Measurements from ENCODE around the gene NXPH1. TPM values are rescaled to one million over a fixed set of nuclear protein-coding genes. Genes with fewer than 3 reads are reported as not detected.

The NXPH1 gene
- polyA plus RNA-seq, 4 donors = 0.19 TPM; not detected in 3

DNA sequence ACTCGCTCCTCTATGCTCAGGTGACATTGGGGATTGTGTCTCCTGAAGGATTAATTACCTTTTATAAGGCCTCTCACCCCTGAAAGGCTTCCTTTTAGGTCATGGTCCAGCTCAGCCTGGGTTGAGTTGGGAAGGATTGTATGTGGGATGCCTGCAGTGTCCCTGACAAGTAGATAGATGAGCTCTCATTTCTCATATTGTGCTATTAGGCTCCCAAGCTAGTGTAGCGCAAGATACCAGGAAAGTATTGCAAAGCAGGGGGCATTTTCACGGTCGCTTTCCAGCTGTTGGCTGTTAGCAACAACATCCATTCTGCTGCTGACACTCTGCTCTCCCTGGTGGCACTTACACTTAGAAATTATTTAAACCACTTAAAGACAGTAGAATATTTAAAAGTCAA, 31.9 kb downstream of the NXPH1 start:
- WGBS, 3 donors = 78 to 87% (median 85%) methylated on average over 4 of the region's 4 CpGs
- H3K27ac ChIP-seq (ENCODE audit: low read depth in 1 of 3, low read length in 2 of 3) = no peak overlapping the region
- no peaks in the 10 kb centered on the region for H3K36me3 ChIP-seq (ENCODE audit: control insufficient read depth in 3 of 3, insufficient read depth in 2 of 3, low read depth in 1 of 3, low read length in 3 of 3)
- FAIRE-seq (no peak), DNase-seq (no peak)
- no peak overlapping the region for H3K4me3 ChIP-seq (ENCODE audit: low read depth in 1 of 3, low read length in 3 of 3)
- H3K9me3 ChIP-seq (ENCODE audit: control insufficient read depth in 2 of 2, insufficient read depth in 1 of 2, low read depth in 1 of 2, low read length in 1 of 2) = peaks cover 0 to 1% of the 10 kb centered on the region in 2 donors
- no peaks in the 10 kb centered on the region for H3K4me1 ChIP-seq (ENCODE audit: control insufficient read depth in 3 of 3, insufficient read depth in 2 of 3, low read depth in 1 of 3, low read length in 2 of 3)
- H3K27me3 ChIP-seq (ENCODE audit: control insufficient read depth in 3 of 3, insufficient read depth in 3 of 3, low read length in 3 of 3) = no peaks in the 10 kb centered on the region

DNA sequence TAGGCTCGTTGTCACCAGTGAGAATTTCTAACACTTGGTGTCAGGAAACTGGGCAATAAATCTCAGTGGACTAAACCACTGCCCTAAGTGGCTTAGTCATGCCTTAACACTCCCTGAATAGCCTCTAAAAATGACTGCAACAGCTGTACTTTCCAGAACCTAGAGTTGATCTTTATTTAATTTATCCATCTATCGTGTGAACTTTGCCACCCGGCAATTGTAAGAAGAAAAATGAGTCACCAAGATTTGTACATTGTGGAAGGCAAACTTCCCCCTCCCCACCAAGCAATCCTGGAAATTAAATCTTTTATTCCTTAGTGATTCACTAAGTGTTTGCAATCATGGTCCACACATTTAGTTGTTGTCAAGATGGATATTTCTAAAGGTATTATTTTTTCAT, 47.1 kb downstream of the NXPH1 start:
- no peak for DNase-seq
- no peak for FAIRE-seq
- 59 to 69% (median 60%) methylated on average over 3 of the region's 3 CpGs for WGBS, 3 donors
- Histone ChIP-seq H3K4me1 (ENCODE audit: control insufficient read depth in 3 of 3, insufficient read depth in 2 of 3, low read depth in 1 of 3, low read length in 2 of 3) (no peaks in the 10 kb centered on the region), H3K27ac (ENCODE audit: low read depth in 1 of 3, low read length in 2 of 3) (no peak overlapping the region), H3K36me3 (ENCODE audit: control insufficient read depth in 3 of 3, insufficient read depth in 2 of 3, low read depth in 1 of 3, low read length in 3 of 3) (no peaks in the 10 kb centered on the region), H3K4me3 (ENCODE audit: low read depth in 1 of 3, low read length in 3 of 3) (no peak overlapping the region), H3K9me3 (ENCODE audit: control insufficient read depth in 2 of 2, insufficient read depth in 1 of 2, low read depth in 1 of 2, low read length in 1 of 2) (no peaks in the 10 kb centered on the region), H3K27me3 (ENCODE audit: control insufficient read depth in 3 of 3, insufficient read depth in 3 of 3, low read length in 3 of 3) (no peaks in the 10 kb centered on the region)

DNA sequence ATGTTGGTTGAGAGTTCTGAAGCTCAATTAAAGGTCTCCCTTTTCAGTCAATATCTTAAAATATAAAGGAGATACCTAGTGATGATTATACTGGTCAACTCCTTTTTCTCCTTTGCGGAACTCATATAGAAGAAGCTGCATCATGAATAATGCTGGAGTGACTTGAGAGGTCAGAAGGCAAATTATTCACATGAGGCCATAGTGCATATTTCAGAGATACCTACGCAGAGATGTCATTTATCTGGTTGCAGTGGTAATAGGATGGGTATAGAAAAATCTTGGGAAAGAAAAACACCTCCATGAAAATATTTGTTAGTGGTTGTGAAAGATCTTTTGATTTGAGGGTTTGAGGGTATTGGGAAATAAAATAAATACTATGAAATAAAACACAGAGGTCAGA, 47.7 kb downstream of the NXPH1 start:
- DNase-seq = no peak
- no peaks in the 10 kb centered on the region for H3K4me1 ChIP-seq (ENCODE audit: control insufficient read depth in 3 of 3, insufficient read depth in 2 of 3, low read depth in 1 of 3, low read length in 2 of 3)
- no peak overlapping the region for H3K27ac ChIP-seq (ENCODE audit: low read depth in 1 of 3, low read length in 2 of 3)
- no peaks in the 10 kb centered on the region for H3K9me3 ChIP-seq (ENCODE audit: control insufficient read depth in 2 of 2, insufficient read depth in 1 of 2, low read depth in 1 of 2, low read length in 1 of 2)
- WGBS, 3 donors = 74 to 84% (median 76%) methylated on average over 2 of the region's 2 CpGs
- no peak overlapping the region for H3K4me3 ChIP-seq (ENCODE audit: low read depth in 1 of 3, low read length in 3 of 3)
- no peaks in the 10 kb centered on the region for H3K27me3 ChIP-seq (ENCODE audit: control insufficient read depth in 3 of 3, insufficient read depth in 3 of 3, low read length in 3 of 3)
- no peaks in the 10 kb centered on the region for H3K36me3 ChIP-seq (ENCODE audit: control insufficient read depth in 3 of 3, insufficient read depth in 2 of 3, low read depth in 1 of 3, low read length in 3 of 3)
- FAIRE-seq = no peak

DNA sequence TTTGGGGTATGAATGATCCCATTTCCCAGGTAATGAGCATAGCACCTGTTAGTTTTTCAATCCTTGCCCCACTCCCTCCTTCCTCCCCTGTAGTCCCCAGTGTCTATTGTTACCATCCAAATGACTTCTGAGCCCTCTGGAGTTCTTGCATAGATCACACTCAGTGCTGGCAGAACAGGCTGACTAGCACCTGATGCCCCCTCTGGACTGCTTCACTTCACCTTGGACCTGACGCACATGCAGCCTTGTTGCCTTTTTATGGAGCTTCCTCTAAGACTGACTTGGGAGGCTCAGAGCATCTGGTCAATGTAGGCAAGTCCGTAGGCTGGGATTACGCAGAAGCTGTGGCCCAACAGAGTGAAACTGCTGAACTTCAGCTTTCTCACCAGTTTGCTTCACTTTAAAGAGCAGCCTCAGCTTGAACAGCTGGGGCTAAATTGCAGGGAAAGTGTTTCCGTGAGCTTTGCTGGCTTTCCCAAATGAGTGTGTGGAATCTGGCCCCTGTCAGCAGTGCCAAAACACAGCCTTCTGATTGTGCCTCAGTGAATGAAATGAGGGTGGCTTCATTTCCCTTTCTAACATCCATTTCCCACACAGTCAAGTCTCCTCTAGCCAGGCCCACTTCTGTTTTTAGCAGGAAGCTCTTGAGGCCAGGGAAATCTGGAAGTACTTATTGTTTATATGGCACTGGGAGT, 48.5 kb downstream of the NXPH1 start:
- WGBS, 3 donors = 49 to 72% (median 69%) methylated on average over 4 of the region's 4 CpGs
- Histone ChIP-seq H3K36me3 (ENCODE audit: control insufficient read depth in 3 of 3, insufficient read depth in 2 of 3, low read depth in 1 of 3, low read length in 3 of 3) (no peaks in the 10 kb centered on the region), H3K27ac (ENCODE audit: low read depth in 1 of 3, low read length in 2 of 3) (no peak overlapping the region), H3K9me3 (ENCODE audit: control insufficient read depth in 2 of 2, insufficient read depth in 1 of 2, low read depth in 1 of 2, low read length in 1 of 2) (no peaks in the 10 kb centered on the region), H3K4me1 (ENCODE audit: control insufficient read depth in 3 of 3, insufficient read depth in 2 of 3, low read depth in 1 of 3, low read length in 2 of 3) (no peaks in the 10 kb centered on the region), H3K4me3 (ENCODE audit: low read depth in 1 of 3, low read length in 3 of 3) (no peak overlapping the region), H3K27me3 (ENCODE audit: control insufficient read depth in 3 of 3, insufficient read depth in 3 of 3, low read length in 3 of 3) (no peaks in the 10 kb centered on the region)
- FAIRE-seq (no peak), DNase-seq (peak; percentile 1 to 8)

DNA sequence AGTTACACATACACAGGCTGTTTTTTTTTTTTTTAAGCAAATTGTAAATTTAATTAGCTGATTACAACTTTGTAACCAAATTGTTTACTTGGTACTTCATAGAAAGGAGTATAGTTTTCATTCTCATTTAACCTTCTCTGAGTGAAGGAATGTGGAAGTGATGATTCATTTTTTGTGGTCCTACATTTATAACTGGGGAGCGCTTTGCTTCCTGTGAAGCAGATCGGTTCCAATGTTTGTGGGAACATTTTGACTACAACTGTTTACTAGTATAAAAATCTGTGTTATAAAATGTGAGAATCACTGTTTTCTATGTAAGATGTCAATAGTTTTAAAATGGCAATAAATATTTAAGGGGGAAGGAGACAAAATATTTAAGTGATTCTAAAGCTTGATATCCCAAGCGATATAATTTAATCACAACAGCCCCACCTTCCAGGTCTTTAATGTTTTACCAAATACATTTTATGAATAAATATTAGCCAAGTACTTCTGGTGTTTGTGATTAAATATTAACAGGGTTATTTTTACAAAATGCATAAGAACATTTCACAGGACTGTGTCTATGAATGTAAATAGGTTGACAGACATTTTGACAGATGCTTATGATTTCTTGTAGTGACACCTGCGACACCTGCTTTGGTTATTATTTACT, 57.1 kb downstream of the NXPH1 start:
- 78 to 84% (median 82%) methylated on average over 4 of the region's 4 CpGs for WGBS, 3 donors
- Histone ChIP-seq H3K36me3 (ENCODE audit: control insufficient read depth in 3 of 3, insufficient read depth in 2 of 3, low read depth in 1 of 3, low read length in 3 of 3) (no peaks in the 10 kb centered on the region), H3K27me3 (ENCODE audit: control insufficient read depth in 3 of 3, insufficient read depth in 3 of 3, low read length in 3 of 3) (no peaks in the 10 kb centered on the region), H3K4me1 (ENCODE audit: control insufficient read depth in 3 of 3, insufficient read depth in 2 of 3, low read depth in 1 of 3, low read length in 2 of 3) (no peaks in the 10 kb centered on the region), H3K4me3 (ENCODE audit: low read depth in 1 of 3, low read length in 3 of 3) (no peak overlapping the region), H3K9me3 (ENCODE audit: control insufficient read depth in 2 of 2, insufficient read depth in 1 of 2, low read depth in 1 of 2, low read length in 1 of 2) (no peaks in the 10 kb centered on the region), H3K27ac (ENCODE audit: low read depth in 1 of 3, low read length in 2 of 3) (no peak overlapping the region)
- DNase-seq (no peak), FAIRE-seq (no peak)

DNA sequence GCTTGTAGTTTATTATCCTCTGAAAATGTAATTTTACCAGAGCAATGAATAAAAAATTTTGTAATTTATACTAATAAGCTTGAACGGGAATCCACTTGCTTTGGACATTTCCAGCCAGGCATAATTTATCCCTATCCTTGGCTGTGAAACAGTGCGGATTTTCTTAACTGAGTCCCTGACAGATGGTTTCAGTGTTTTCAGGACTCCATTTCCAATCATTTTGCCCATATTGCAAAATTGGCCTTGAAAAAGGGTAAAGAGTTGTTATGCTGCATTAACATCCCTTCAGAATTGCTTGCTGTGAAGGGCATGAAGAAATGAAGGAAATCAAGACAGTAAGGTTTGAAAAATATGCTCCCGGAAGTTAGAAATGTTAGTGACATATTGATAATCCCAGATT, 57.7 kb downstream of the NXPH1 start:
- FAIRE-seq = no peak
- Histone ChIP-seq H3K27me3 (ENCODE audit: control insufficient read depth in 3 of 3, insufficient read depth in 3 of 3, low read length in 3 of 3) (no peaks in the 10 kb centered on the region), H3K36me3 (ENCODE audit: control insufficient read depth in 3 of 3, insufficient read depth in 2 of 3, low read depth in 1 of 3, low read length in 3 of 3) (no peaks in the 10 kb centered on the region), H3K27ac (ENCODE audit: low read depth in 1 of 3, low read length in 2 of 3) (no peak overlapping the region), H3K4me1 (ENCODE audit: control insufficient read depth in 3 of 3, insufficient read depth in 2 of 3, low read depth in 1 of 3, low read length in 2 of 3) (no peaks in the 10 kb centered on the region), H3K4me3 (ENCODE audit: low read depth in 1 of 3, low read length in 3 of 3) (no peak overlapping the region), H3K9me3 (ENCODE audit: control insufficient read depth in 2 of 2, insufficient read depth in 1 of 2, low read depth in 1 of 2, low read length in 1 of 2) (no peaks in the 10 kb centered on the region)
- no peak for DNase-seq
- WGBS, 3 donors = 85 to 94% (median 90%) methylated on average over 3 of the region's 3 CpGs

DNA sequence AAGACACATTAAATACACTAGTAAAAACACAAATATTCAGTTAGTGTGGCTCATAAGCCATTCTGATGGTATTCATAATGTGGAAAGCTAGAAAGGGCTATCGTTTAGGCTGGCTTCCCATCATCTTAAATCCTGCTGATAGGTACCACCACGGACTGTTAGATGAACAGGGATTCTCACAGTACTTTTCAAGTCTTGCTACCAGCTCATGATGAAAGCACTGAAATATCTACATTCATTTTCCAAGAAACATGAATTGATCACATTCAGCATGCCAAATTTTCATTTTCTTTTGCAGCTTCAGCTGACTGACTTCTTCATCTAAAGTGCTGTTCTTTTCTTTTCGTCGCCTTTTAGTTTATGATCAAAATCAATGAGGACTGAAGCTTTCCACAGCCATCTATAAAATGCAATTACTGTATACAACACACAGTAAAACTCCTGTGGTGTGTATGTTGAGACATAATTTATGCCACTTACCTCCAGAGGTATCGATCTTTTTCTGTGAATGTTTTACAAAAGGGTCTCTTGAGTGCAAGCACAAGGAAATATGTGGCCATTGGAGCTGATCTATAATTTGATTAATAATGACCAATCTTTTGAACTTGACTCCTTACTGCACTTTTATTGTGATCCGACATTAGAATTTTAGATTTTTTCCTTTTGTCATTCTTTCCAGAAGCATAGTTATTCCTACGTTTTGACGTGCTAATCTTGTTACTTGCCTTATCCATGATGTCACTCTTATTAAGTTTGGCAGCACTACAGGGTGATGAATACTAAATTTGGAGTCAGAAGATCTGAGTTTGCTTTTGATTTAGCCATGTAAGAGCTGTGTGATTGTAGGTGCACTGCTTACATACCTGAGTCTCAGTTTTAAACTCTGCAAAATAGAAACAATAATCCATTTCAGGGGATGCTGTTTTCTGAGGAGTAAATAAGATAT, 58.4 kb downstream of the NXPH1 start:
- Histone ChIP-seq H3K4me3 (ENCODE audit: low read depth in 1 of 3, low read length in 3 of 3) (no peak overlapping the region), H3K4me1 (ENCODE audit: control insufficient read depth in 3 of 3, insufficient read depth in 2 of 3, low read depth in 1 of 3, low read length in 2 of 3) (no peaks in the 10 kb centered on the region), H3K27me3 (ENCODE audit: control insufficient read depth in 3 of 3, insufficient read depth in 3 of 3, low read length in 3 of 3) (no peaks in the 10 kb centered on the region), H3K9me3 (ENCODE audit: control insufficient read depth in 2 of 2, insufficient read depth in 1 of 2, low read depth in 1 of 2, low read length in 1 of 2) (no peaks in the 10 kb centered on the region), H3K36me3 (ENCODE audit: control insufficient read depth in 3 of 3, insufficient read depth in 2 of 3, low read depth in 1 of 3, low read length in 3 of 3) (no peaks in the 10 kb centered on the region), H3K27ac (ENCODE audit: low read depth in 1 of 3, low read length in 2 of 3) (no peak overlapping the region)
- DNase-seq (no peak), FAIRE-seq (no peak)
- WGBS, 3 donors = 74 to 81% (median 75%) methylated on average over 8 of the region's 8 CpGs

DNA sequence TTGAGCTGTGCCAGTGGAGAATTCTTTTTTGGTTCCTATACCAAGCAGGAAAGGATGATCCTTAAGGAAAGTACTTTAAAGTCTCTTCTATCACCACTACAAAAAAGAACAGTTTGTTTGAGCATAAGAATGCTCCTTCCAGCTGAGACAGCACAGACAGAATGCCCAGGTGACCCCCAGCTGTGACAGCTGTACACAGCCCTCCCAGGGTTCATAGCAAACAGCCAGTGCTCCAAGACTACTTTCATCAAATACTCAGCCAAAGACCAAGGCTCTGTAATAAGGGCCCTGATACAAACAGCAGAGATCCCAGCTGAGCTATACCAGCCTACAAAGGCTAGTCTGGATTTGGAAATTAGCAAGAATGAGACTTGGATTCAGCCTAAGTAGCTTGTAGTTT, 65.7 kb downstream of the NXPH1 start:
- Histone ChIP-seq H3K4me3 (ENCODE audit: low read depth in 1 of 3, low read length in 3 of 3) (no peak overlapping the region), H3K9me3 (ENCODE audit: control insufficient read depth in 2 of 2, insufficient read depth in 1 of 2, low read depth in 1 of 2, low read length in 1 of 2) (no peaks in the 10 kb centered on the region), H3K4me1 (ENCODE audit: control insufficient read depth in 3 of 3, insufficient read depth in 2 of 3, low read depth in 1 of 3, low read length in 2 of 3) (no peaks in the 10 kb centered on the region), H3K27ac (ENCODE audit: low read depth in 1 of 3, low read length in 2 of 3) (no peak overlapping the region), H3K36me3 (ENCODE audit: control insufficient read depth in 3 of 3, insufficient read depth in 2 of 3, low read depth in 1 of 3, low read length in 3 of 3) (no peaks in the 10 kb centered on the region), H3K27me3 (ENCODE audit: control insufficient read depth in 3 of 3, insufficient read depth in 3 of 3, low read length in 3 of 3) (no peaks in the 10 kb centered on the region)
- DNase-seq (no peak), FAIRE-seq (no peak)

All from small intestine (tissue), 7 donors.